Tibial artery (tissue), 4 donors: ENCODE results near the gene ACOT2.

Experiments used
- DNase-seq, 2 donors: peaks; one replicate each; pipeline ENCODE4 v3.0.0-alpha.2; 2019
- H3K27ac ChIP-seq, 2 donors: fragments of 200-600 bp; sonication (generic) in 1 of 2; 1 replicate in 1 of 2; 2 replicates in 1 of 2; pipeline ENCODE4 v1.5.1; 2018 to 2019; ENCODE audit warnings: mild to moderate bottlenecking in 1 of 2
- H3K27me3 ChIP-seq, 2 donors: fragments of 200-600 bp; sonication (generic) in 1 of 2; one replicate each; pipeline versions ENCODE4 v1.5.1 to v1.6.0; 2016 to 2019
- H3K36me3 ChIP-seq, 3 donors: fragments of 200-600 bp; sonication (generic) in 2 of 3; one replicate each; pipeline ENCODE4 v1.5.1; 2016 to 2019; ENCODE audit warnings: mild to moderate bottlenecking in 2 of 3
- H3K4me1 ChIP-seq, 4 donors: fragments of 200-600 bp; sonication (generic) in 2 of 4; 1 replicate in 3 of 4; 2 replicates in 1 of 4; pipeline ENCODE4 v1.5.1; 2016 to 2019
- H3K4me3 ChIP-seq, 2 donors: fragments of 200-600 bp; sonication (generic) in 1 of 2; 1 replicate in 1 of 2; 2 replicates in 1 of 2; pipeline ENCODE4 v1.5.1; 2018 to 2019; ENCODE audit warnings: mild to moderate bottlenecking in 2 of 2
- H3K9me3 ChIP-seq, 3 donors: fragments of 200-600 bp; sonication (generic) in 1 of 3; one replicate each; pipeline ENCODE4 v1.5.1; 2016 to 2019
- intact Hi-C: fragments of 100-400 bp; cut with DNase I; formaldehyde crosslinking; loops from one replicate; pipeline ENCODE4 v1.15.0; 2023; ENCODE audit warnings: low total_unique reads
- TF ChIP-seq, protein P1 (sequence below), 2 experiments: fragments of 200-600 bp in 1 of 2; fragments of 450-650 bp in 1 of 2; IDR thresholded peaks; one replicate each; pipeline ENCODE4 v1.5.1; 2017 to 2019; ENCODE audit warnings: antibody characterized with exemption in 2 of 2, mild to moderate bottlenecking in 1 of 2, moderate library complexity in 1 of 2

The ACOT2 gene

DNA sequence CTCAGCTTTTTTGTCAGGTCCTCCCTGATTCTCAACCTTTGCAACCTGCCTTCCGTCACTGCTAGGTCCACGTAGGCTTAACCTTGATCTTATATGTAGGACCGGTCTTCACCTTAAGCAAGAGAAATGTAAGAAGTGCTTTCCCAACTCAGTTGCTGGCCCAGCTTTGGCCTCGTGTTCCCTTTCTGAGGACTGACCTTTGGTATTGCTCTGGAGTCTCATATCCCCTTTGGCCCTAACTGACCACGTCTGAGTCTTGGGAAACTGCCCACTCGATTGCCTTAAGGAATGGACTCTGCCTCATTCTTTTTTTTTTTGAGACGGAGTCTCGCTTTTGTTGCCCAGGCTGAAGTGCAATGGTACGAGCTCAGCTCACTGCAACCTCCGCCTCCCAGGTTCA, 51.3 kb downstream of the ACOT2 start:
- H3K9me3 ChIP-seq = no peaks in the 10 kb centered on the region

DNA sequence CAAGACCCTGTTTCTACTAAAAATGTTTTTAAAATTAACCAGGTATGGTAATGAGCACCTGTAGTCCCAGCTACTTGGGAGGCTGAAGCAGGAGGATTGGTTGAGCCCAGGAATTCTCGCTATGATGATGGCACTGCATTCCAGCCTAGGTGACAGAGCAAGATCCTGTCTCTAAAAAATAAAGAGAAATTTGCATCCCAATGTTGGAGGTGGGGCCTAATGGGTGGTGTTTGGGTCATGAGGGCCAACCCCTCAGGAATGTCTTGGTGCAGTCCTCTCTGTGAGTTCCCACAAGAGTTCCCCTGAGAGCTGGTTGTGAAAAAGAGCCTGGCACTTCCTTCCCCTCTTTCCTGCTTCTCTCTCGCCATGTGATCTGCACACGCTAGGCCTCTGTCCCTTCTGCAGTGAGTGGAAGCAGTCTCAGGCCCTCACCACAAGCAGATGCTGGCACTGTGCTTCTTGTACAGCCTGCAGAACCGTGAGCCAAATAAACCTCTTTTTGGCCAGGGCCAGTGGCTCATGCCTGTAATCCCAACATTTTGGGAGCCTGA, 54.6 kb downstream of the ACOT2 start:
- Histone ChIP-seq H3K36me3 (no peaks in the 10 kb centered on the region), H3K27me3 (no peaks in the 10 kb centered on the region), H3K4me1 (no peaks in the 10 kb centered on the region), H3K4me3 (no peak overlapping the region), H3K27ac (no peak overlapping the region), H3K9me3 (no peaks in the 10 kb centered on the region)
- TF ChIP-seq, protein P1, sequence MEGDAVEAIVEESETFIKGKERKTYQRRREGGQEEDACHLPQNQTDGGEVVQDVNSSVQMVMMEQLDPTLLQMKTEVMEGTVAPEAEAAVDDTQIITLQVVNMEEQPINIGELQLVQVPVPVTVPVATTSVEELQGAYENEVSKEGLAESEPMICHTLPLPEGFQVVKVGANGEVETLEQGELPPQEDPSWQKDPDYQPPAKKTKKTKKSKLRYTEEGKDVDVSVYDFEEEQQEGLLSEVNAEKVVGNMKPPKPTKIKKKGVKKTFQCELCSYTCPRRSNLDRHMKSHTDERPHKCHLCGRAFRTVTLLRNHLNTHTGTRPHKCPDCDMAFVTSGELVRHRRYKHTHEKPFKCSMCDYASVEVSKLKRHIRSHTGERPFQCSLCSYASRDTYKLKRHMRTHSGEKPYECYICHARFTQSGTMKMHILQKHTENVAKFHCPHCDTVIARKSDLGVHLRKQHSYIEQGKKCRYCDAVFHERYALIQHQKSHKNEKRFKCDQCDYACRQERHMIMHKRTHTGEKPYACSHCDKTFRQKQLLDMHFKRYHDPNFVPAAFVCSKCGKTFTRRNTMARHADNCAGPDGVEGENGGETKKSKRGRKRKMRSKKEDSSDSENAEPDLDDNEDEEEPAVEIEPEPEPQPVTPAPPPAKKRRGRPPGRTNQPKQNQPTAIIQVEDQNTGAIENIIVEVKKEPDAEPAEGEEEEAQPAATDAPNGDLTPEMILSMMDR (IDR thresholded peaks at IDR 0.05) = no peak
- DNase-seq = no peak
- intact Hi-C loops = no loop called here

More for the DNA sequence above, 51.3 kb downstream of the ACOT2 start:
- no peak overlapping the region for H3K4me3 ChIP-seq
- H3K36me3 ChIP-seq = no peaks in the 10 kb centered on the region
- DNase-seq = no peak
- H3K27ac ChIP-seq = no peak overlapping the region
- TF ChIP-seq, protein P1 (IDR thresholded peaks at IDR 0.05) = no peak
- H3K4me1 ChIP-seq = no peaks in the 10 kb centered on the region
- intact Hi-C loops = no loop called here
- H3K27me3 ChIP-seq = no peaks in the 10 kb centered on the region
